ENCODE measurements around the gene THSD4.
"Not testable (repeated sequence)": the region's sequence is repeated elsewhere in the genome, so short reads cannot be mapped to it uniquely, and the experiment has no call there.

DNA sequence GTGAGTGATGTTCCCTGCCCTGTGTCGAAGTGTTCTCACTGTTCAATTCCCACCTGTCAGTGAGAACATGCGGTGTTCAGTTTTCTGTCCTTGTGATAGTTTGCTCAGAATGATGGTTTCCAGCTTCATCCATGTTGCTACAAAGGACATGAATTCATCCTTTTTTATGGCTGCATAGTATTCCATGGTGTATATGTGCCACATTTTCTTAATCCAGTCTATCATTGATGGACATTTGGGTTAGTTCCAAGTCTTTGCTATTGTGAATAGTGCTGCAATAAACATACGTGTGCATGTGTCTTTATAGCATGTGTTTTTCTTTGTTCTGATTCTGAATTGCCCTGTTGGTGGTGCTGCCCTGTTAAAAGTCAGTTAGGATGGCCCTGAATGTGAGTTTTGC, 204.2 kb downstream of the THSD4 start:
- TF ChIP-seq, protein P1, sequence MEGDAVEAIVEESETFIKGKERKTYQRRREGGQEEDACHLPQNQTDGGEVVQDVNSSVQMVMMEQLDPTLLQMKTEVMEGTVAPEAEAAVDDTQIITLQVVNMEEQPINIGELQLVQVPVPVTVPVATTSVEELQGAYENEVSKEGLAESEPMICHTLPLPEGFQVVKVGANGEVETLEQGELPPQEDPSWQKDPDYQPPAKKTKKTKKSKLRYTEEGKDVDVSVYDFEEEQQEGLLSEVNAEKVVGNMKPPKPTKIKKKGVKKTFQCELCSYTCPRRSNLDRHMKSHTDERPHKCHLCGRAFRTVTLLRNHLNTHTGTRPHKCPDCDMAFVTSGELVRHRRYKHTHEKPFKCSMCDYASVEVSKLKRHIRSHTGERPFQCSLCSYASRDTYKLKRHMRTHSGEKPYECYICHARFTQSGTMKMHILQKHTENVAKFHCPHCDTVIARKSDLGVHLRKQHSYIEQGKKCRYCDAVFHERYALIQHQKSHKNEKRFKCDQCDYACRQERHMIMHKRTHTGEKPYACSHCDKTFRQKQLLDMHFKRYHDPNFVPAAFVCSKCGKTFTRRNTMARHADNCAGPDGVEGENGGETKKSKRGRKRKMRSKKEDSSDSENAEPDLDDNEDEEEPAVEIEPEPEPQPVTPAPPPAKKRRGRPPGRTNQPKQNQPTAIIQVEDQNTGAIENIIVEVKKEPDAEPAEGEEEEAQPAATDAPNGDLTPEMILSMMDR (conservative IDR thresholded peaks at IDR 0.05; ENCODE audit: low read length): not testable (repeated sequence)
- not testable (repeated sequence) for TF ChIP-seq EZH2phosphoT487 (IDR thresholded peaks at IDR 0.05; ENCODE audit: borderline replicate concordance)

Data from Loucy (cell line).